SK-N-MC (cell line): ENCODE measurements around the gene PRTFDC1.
"Not testable (repeated sequence)": the region's sequence is repeated elsewhere in the genome, so short reads cannot be mapped to it uniquely, and the experiment has no call there.

ENCODE experiments used
- DNase-seq: peaks from one replicate; pipeline ENCODE4 v3.0.0-alpha.2; 2011; ENCODE audit warnings: low read depth, low spot score
- H3K27ac ChIP-seq: fragments of 200-600 bp; sonication (generic); 2 replicates; pipeline ENCODE4 v1.5.1; 2016; ENCODE audit warnings: mixed run types
- H3K36me3 ChIP-seq: fragments of 200-600 bp; sonication (generic); 2 replicates; pipeline ENCODE4 v1.6.1; 2017; ENCODE audit warnings: antibody characterized with exemption, low read length, mixed read lengths; ENCODE audit not compliant: insufficient read depth
- H3K4me3 ChIP-seq: fragments of 200-600 bp; sonication (generic); 2 replicates; pipeline ENCODE4 v1.5.1; 2016
- H3K9ac ChIP-seq: fragments of 200-600 bp; sonication (generic); 2 replicates; pipeline ENCODE4 v1.8.0; 2017; ENCODE audit warnings: mixed run types, mixed read lengths; ENCODE audit not compliant: insufficient read length
- H3K9me3 ChIP-seq: fragments of 200-600 bp; sonication (generic); 2 replicates; pipeline ENCODE4 v1.6.1; 2017; ENCODE audit warnings: low read depth, mild to moderate bottlenecking, antibody characterized with exemption, low read length, moderate library complexity, mixed read lengths
- EZH2 ChIP-seq: fragments of 200-600 bp; sonication (generic); IDR thresholded peaks from one replicate; pipeline ENCODE4 v1.6.1; 2017; ENCODE audit warnings: antibody characterized with exemption
- FOXP2 ChIP-seq: optimal IDR thresholded peaks from 2 replicates; pipeline ENCODE3; 2011; ENCODE audit warnings: mild to moderate bottlenecking, moderate library complexity; ENCODE audit not compliant: insufficient read depth; ENCODE audit errors: extremely low read length, control extremely low read depth
- POLR2AphosphoS5 ChIP-seq: IDR thresholded peaks from 2 replicates; pipeline ENCODE4 v1.6.1; 2012; ENCODE audit warnings: mild to moderate bottlenecking, low read depth, low read length, borderline replicate concordance

PRTFDC1 gene

GRCh38 chr10:24842856-24843255 is 109.5 kb downstream of the PRTFDC1 start:
- Histone ChIP-seq H3K4me3 (no peak overlapping the region), H3K27ac (no peak overlapping the region), H3K36me3 (no peaks in the 10 kb centered on the region), H3K9me3 (no peaks in the 10 kb centered on the region), H3K9ac (no peak overlapping the region)
- no peak for TF ChIP-seq FOXP2
- TF ChIP-seq EZH2, result no peak
- no peak for TF ChIP-seq POLR2AphosphoS5
- no peak for DNase-seq

GRCh38 chr10:24841530-24841929 is 110.9 kb downstream of the PRTFDC1 start:
- Histone ChIP-seq H3K27ac (no peak overlapping the region), H3K9me3 (no peaks in the 10 kb centered on the region), H3K9ac (no peak overlapping the region), H3K4me3 (no peak overlapping the region), H3K36me3 (no peaks in the 10 kb centered on the region)
- DNase-seq, result no peak
- TF ChIP-seq POLR2AphosphoS5 (no peak), EZH2 (no peak), FOXP2 (no peak)

- H3K9ac ChIP-seq, result no peak overlapping the region
- no peak for DNase-seq
Measured at GRCh38 chr10:24840784-24841183, 111.6 kb downstream of the PRTFDC1 start.

DNA sequence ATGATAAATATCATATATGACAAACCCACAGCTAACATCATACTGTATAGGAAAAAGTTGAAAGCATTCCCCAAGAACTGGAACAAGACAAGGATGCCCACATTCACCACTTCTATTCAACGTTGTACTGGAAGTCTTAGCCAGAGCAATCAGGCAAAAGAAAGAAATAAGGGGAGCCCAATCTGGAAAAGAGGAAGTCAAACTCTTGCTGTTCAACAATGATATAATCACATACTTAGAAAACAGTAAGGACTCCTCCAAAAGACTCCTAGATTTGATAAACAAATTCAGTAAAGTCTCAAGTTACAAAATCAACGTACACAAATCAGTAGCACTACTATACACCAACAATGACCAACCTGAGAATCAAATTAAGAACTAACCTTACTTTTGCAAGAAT is 114.6 kb downstream of the PRTFDC1 start:
- not testable (repeated sequence) for H3K9ac ChIP-seq, H3K36me3 ChIP-seq, H3K4me3 ChIP-seq, DNase-seq, H3K9me3 ChIP-seq, H3K27ac ChIP-seq

More at GRCh38 chr10:24840784-24841183, 111.6 kb downstream of the PRTFDC1 start:
- no peak overlapping the region for H3K27ac ChIP-seq
- H3K4me3 ChIP-seq, result no peak overlapping the region
- TF ChIP-seq POLR2AphosphoS5 (no peak), FOXP2 (no peak), EZH2 (no peak)
- no peaks in the 10 kb centered on the region for H3K36me3 ChIP-seq
- no peaks in the 10 kb centered on the region for H3K9me3 ChIP-seq

DNA sequence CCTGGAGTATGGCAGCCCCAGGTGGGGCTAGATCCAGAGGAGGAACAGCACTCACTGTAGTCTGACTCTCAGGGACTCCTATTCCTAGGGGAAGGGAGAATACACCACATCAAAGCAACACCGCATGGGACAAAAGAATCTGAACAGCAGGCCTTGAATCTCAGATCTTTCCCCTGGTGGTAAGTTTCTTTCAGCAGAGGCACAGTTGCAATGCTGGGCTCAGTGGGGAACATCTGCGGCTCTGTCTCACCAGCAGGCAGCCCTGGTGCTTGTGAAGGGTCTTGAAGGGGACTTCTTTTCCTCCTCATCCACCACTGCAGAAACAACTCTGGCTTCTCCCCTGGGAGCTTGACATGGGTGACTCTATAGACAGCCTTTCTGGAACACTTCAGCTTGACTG is 117.5 kb downstream of the PRTFDC1 start:
- H3K4me3 ChIP-seq, result no peak overlapping the region
- H3K9me3 ChIP-seq, result no peaks in the 10 kb centered on the region
- no peak overlapping the region for H3K9ac ChIP-seq
- H3K27ac ChIP-seq, result no peak overlapping the region
- TF ChIP-seq FOXP2 (no peak), POLR2AphosphoS5 (no peak), EZH2 (no peak)
- DNase-seq, result no peak
- H3K36me3 ChIP-seq, result no peaks in the 10 kb centered on the region

DNA sequence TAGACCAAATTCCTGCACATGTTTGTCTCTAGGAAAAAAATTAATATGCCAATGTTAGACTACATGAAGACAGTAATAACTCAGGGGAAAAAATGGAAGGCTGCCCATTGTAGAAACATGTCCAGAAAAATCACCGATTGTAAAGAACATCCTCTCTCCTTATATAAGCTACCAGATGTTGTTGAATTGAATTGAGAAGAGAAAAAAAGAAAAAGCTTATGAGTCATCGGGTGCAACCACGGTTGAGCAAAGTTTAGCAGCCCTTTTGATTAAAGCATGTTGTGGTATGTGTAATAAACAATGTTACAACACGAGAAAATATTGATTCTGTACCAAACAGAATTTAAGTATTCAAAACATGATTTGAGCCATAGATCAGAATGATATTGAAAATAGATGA is 126.4 kb downstream of the PRTFDC1 start:
- Histone ChIP-seq H3K9me3 (no peaks in the 10 kb centered on the region), H3K4me3 (peak overlapping the region; percentile 12; the same call in 1 of the 2 replicates), H3K9ac (no peak overlapping the region), H3K27ac (no peak overlapping the region), H3K36me3 (no peaks in the 10 kb centered on the region)
- TF ChIP-seq EZH2, result no peak
- no peak for TF ChIP-seq FOXP2
- no peak for TF ChIP-seq POLR2AphosphoS5
- no peak for DNase-seq

DNA sequence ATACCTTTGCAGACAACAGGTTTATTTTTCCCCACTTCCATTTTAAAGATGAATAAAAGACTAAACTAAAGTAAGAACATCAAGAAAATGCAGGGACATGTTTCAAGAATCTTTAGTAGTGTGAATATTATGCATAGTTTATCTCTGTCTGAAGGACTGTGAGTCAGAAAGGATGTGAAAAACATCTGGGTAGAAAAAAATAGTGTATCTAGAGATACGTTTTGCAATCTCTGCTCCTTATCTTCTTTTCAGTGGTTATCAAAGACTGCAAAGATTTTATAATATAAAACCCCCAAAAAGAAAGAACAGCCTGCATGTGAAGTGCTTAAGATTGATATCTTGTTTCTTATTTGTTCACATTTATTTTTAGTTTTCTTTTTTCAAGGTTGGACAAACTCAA is 126.9 kb downstream of the PRTFDC1 start:
- Histone ChIP-seq H3K4me3 (no peak overlapping the region), H3K9me3 (no peaks in the 10 kb centered on the region), H3K36me3 (no peaks in the 10 kb centered on the region), H3K9ac (no peak overlapping the region), H3K27ac (no peak overlapping the region)
- no peak for TF ChIP-seq EZH2
- no peak for TF ChIP-seq FOXP2
- TF ChIP-seq POLR2AphosphoS5, result no peak
- DNase-seq, result no peak

DNA sequence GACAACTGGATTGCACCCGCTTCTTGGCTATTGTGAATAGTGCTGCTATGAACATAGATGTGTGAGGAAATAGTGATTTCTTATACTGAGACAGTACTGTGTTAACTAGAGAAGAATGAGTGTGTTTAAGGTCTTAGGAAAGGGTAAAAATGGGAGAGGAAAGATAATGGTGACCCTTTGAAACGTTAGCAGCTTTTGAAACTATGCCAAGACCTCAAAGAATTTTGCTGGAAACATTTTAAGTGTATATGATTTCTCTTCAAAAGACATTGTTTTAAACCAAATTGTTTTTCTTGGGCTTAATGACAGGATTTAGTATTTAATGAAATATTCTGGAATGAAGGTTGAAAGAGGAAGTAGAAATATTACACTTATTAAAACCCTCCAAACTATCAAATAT is 127.9 kb downstream of the PRTFDC1 start:
- no peak for TF ChIP-seq FOXP2
- TF ChIP-seq POLR2AphosphoS5, result no peak
- no peak for TF ChIP-seq EZH2

DNA sequence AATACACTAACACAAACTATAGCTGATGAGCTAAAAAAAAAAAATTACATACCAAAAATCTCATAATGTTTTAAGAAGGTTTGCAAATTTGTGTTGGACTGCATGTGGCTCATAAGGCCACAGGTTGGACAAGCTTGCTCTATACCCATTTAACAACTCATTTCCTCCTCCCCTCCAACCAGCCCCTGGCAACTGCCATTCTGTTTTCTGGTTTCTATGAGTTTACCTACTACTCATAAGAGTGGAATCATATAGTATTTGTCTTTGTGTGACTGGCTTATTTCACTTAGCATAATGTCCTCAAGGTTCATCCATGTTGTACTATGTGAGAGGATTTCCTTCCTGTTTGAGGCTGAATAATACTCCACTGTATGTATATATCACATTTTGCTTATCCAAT is 128.3 kb downstream of the PRTFDC1 start:
- Histone ChIP-seq H3K9me3 (no peaks in the 10 kb centered on the region), H3K27ac (no peak overlapping the region), H3K4me3 (no peak overlapping the region), H3K9ac (no peak overlapping the region), H3K36me3 (no peaks in the 10 kb centered on the region)
- TF ChIP-seq FOXP2, result no peak
- TF ChIP-seq EZH2, result no peak
- no peak for DNase-seq

More for the DNA sequence above, 127.9 kb downstream of the PRTFDC1 start:
- H3K4me3 ChIP-seq, result no peak overlapping the region
- H3K36me3 ChIP-seq, result no peaks in the 10 kb centered on the region
- no peaks in the 10 kb centered on the region for H3K9me3 ChIP-seq
- no peak for DNase-seq
- H3K27ac ChIP-seq, result no peak overlapping the region
- no peak overlapping the region for H3K9ac ChIP-seq

- no peak for DNase-seq
- no peaks in the 10 kb centered on the region for H3K9me3 ChIP-seq
- no peak overlapping the region for H3K9ac ChIP-seq
- no peak overlapping the region for H3K27ac ChIP-seq
- TF ChIP-seq FOXP2 (no peak), POLR2AphosphoS5 (no peak), EZH2 (no peak)
- no peak overlapping the region for H3K4me3 ChIP-seq
- H3K36me3 ChIP-seq, result no peaks in the 10 kb centered on the region
Measured at GRCh38 chr10:24822590-24822989, 129.8 kb downstream of the PRTFDC1 start.
